Amniotic epithelial cell (primary cell): ENCODE results near the gene BATF3.
"Not testable (repeated sequence)": the region's sequence is repeated elsewhere in the genome, so short reads cannot be mapped to it uniquely, and the experiment has no call there.

Experiments
- DNase-seq: peaks from one replicate; pipeline ENCODE4 v3.0.0-alpha.2; 2010; ENCODE audit warnings: low read depth

BATF3 gene, protein sequence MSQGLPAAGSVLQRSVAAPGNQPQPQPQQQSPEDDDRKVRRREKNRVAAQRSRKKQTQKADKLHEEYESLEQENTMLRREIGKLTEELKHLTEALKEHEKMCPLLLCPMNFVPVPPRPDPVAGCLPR

DNA sequence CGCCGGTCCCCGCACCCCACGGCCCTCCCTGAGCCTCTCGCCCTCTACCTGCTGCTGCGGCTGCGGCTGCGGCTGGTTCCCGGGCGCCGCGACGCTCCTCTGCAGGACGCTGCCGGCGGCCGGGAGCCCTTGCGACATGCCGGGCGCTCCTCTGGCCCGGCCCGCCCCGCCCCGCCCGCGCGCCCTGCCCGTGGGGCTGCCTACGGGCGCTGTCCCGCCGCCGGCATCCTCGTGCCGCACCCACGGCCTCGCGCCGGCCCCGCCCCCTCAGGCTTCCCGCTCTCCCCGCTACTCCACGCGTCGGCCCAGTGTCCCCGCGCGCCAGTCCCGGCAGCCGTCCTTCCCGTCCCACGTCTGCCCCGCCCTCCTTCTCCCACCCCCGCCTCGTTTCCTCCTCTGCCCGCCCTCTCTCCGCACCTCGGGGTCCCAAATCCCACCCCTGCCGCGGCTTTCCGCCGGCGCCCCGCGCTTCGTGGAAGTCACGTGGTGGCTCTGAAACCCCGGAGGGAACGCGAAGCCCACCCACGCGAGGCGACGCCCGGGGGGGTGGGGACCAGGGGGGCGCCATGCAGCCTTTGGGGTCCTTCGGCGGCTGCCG, at the start of gene BATF3:
BATF3 (minus strand) TSS at position 216 of the 598 bp plus-strand sequence; CDS start at position 138, 78 bp downstream.
- no peak for DNase-seq

DNA sequence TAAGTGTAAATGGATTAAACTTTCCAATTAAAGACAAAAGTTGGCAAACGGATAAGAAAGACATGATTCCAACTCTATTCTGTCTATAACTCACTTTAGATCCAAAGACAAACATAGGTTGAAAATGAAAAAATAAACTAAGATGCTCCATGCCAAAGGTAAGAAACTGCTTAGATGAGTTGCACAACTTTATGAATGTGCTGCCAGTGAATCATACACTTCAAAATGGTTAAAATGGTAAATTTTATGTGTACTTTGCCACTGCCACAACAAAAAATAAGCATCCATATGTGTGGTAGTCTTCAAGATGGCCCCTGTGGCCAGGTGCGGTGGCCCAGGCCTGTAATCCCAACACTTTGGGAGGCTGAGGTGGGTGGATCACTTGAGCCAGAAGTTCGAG, 46.9 kb upstream of the BATF3 start:
- DNase-seq, result peak; percentile 31

DNA sequence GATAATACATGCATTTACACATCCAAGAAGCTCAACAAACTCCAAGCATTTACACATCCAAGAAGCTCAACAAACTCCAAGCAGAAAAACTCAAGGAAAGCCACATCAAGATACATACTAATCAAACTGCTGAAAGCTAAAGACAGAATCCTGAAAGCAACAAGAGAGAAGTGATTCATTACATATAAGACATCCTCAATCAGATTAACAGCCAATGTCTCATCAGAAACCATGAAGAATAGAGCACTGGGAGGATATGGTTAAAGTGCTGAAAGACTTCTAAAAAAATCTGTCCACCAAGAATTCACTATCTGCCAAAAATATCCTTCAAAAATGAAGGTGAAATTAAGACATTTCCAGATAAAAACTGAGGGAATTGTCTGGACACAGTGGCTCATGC, 45.7 kb upstream of the BATF3 start:
- DNase-seq, result no peak

DNA sequence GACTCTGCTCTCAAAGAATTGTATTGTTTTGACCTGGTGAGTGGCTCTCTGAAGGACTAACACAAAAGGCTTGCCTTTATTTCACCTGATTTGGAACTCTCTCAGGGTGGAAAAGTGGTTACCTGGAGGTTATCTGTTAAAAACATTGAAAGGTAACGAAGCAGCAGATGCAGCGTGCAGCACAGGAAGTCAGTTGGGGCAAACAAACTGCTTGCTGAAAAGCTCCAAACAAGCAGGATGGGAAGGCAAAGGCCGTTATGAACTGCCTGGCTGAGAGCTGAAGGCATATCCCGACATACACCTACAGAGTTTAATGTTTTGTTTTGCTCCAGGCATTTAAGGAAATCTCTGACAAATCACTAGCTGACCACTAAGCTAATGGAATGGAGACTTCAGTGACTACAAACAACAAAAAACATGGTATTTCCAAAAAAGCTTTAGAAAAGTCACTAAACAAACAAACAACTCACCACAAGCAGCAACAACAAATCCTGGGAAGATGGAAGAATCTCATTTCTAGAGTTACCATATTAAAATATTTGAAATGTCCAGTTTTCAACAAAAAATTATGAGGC, 44.3 kb upstream of the BATF3 start:
- DNase-seq, result no peak

DNA sequence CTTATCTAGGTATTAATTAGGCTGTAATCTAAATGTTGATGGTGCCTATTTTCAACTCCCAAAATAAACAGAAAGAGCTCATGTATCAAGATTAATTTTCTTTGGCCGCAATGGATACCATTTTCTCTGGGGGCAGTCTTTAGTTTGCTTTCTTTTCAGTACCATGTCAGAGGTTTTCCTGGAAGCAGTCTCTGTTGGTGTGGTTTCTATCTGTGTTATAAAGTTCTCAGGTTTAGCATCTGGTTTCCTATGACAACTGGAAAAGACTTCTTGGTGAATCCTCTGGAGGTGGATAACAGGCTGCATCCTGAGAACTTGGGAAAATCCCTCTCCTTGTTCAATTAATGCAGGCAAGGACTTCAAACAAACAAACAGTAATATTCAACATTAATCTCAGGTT, 38.7 kb upstream of the BATF3 start:
- no peak for DNase-seq

DNA sequence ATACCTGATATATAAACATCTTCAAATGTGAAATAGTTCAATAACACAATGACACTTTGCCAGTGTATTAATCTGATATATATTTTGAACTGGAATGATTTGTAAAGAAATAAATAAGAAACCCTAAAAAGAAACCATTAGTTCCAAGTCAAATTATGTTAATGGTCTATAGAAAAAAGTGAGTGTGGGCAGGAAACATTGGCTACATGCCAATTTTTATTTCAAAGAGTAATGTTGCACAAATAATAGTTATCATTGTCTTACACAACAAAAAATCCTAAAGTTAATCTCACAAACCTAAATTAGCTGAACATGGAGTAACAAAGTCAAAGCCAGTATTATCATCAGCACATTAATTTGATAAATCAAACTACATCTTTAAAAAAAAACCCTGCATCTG, 37.9 kb upstream of the BATF3 start:
- DNase-seq, result no peak

DNA sequence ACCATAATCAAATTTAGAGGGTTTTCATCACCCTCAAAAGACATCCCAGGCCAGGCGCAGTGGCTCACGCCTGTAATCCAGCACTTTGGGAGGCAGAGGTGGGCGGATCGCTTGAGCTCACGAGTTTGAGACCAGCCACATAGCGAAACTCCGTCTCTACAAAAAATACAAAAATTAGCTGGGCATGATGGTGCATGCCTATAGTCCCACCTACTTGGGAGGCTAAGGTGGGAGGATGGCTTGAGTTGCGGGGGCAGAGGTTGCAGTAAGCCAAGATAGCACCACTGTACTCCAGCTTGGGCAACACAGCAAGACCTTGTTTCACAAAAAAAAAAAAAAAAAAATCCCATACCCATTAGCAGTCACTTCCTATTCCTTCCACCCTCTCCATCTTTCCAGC, 33.5 kb upstream of the BATF3 start:
- DNase-seq, result no peak

DNA sequence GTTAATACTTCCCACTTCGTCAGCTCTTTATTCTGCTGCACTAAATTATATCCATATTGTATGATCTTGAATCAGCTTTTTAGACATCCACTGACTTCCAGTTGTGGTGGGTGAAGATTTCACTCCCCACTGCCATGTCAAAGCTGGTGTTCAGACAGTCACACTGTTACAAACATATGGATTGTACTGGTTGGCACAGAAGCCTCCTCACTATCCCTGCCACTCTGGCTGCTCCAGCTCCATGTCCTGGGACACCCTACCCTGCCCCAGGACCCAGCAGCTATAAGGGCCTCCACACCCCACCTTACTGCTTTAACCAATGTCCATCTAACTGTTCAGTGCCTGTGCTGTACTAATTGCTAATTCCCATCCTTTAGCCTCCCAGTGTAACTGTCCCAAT, 32.0 kb upstream of the BATF3 start:
- no peak for DNase-seq

DNA sequence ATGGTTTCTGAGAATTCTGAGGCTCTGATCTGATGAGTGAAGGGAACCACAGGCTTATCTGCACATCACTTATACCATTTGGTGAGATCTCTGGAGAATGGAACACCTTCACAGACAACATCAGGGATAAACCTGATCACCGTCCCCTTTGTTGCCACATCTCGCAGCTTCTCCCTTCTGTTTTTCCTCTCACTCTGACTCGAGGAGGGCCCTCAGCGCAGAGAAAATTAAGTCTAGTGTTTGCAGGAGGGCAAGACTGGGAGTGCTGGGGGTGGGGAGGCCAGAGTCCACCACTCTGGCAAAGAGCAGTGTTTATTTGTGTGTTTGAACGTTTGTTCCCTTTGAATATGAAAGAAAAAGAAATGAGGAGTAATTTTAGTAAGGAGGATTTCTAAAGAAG, 29.0 kb upstream of the BATF3 start:
- DNase-seq, result no peak

DNA sequence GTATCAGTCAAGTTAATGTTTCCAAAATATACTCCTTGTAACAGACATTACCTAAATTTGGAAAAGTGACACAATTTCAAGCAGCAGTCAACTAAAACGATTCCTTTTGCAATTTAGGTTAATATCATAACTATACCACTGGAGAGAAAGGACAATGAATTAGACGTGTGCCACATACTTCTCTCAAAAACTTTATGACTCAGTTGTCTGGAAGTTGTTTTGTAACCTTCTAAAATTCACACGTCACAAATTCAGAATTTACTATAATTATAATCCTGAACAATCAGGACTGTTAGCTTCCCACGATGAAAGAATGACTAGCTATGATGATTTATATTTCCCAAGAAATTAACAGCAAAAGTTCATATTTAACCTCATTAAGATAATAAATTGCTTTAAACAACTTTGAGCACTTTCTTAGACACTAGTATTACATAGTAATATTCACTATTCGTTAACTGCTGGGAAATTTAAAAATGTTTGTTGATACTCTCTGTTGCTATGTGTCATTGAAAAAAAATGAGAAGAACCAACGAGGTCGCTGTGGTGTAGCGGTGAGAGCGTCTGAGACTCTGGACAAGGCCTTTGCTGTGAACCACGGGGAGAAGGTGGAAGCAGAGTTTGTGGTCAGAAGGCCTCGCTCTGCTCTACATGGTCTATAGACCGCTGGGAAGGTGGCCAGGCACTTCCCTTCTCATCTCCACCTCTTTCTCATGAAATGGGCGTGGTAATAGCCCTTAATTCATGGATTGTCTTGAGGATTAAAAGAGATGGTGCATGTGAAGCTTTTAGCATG, 27.9 kb upstream of the BATF3 start:
- DNase-seq, result peak; percentile 83

DNA sequence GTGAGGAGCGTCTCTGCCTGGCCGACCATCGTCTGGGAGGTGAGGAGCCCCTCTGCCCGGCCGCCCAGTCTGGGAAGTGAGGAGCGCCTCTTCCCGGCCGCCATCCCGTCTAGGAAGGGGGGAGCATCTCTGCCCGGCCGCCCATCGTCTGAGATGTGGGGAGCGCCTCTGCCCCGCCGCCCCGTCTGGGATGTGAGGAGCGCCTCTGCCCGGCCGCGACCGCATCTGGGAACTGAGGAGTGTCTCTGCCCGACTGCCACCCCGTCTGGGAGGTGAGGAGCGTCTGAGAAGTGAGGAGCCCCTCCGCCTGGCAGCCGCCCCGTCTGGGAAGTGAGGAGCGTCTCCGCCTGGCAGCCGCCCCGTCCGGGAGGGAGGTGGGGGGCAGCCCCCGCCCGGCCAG, 25.0 kb upstream of the BATF3 start:
- DNase-seq, result not testable (repeated sequence)

DNA sequence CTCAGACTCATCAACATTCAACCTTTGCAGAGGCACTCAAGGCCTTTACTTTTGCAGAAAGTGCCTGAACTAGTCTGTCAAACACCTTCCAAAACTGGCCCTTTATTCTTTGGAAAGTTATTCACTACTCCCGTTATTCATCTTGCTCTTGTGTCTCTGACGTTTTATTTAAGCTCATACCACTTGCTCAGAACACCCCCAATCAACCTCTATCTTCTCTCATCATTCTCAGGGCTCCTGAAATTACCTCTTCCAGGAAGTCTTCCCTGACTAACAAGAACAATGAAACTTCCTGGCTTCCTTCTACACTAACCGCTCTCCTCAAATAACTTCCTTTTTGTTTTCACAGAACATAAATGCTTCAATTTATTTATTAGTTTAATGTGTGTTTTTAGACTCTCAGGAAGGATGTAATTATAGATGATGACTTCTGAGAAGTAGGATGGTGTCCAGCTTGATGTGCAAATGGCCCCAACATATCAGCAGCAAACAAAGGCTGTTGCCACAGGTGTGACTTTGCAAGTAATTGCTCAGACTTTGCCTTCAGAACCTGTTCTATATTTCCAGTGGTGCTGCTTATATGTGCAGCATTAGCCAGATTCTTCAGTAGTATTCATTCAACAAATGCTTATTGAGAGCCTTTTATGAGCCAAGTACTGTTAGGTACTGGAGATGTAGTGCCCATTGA, 22.8 kb upstream of the BATF3 start:
- DNase-seq, result no peak

DNA sequence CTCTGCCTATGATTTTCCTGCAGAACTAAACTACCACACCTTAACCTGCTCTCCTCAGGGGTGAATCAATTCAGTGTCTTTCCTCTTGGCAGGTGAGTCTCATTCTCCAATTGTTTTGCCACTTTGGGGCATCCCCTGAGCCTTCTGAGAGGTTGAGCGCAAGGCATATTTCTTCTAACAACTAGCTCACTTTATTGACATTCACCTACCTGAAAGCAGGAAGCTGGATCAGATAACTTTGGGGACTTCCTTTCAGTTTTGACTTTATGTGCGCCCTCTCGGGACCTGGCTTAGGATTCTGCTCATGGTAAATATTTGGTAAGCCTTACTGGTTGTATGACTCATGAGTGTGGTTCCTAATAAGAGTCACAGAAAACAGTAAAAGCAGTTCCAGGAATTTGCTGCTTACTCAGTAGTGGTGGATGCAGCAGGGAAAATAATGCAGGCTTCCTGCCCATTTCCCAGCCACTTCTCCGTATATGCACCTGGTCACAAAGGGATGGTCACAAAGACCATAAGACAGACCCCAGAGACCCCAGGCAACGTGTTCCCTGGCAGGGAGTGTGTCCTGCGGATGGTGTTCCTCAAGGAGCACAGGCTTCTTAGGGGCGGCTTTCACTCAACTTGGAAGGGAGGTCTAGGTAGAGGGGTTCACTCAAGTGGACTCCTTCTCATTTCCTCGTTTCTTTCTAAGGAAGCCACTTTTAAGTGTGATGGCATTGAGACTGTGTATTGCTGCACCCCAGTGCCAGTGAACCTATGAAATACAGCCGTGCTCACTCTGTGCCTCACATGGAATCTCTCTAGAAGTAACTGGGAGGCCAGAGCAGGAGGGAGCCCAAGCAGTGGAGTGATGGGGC, 22.0 kb upstream of the BATF3 start:
- DNase-seq, result peak; percentile 59

DNA sequence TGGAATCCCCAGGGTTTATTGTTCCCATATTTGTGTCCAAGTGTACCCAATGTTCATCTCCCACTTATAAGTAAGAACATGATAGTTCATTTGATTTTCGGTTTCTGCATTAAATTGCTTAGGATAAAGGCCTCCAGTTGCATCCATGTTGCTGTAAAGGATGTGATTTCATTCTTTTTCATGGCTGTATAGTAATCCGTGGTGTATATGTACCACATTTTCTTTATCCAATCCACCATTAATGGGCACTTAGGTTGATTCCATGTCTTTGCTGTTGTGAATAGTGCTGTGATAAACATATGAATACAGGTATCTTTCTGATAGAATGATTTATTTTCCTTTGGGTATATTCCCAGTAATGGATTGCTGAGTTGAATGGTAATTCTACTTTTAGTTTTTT, 20.0 kb upstream of the BATF3 start:
- no peak for DNase-seq

DNA sequence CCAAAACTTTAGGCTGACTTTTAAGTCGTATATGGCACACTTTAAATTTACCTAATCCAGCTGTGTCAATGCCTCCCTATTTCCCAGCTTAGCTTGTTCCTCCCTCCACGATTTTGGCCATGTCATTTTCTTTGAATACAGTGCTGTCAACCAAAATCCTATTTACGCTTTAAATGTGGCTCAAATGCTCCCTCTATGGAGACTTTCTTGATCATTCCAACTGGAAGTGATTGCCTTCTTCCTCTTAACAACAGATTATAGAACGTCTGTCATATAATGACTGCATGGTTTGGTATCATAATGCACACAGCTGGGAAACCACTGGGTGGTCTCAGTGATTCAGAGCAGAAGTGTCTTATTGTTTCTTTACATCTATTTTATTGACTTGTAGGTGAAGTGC, 18.9 kb upstream of the BATF3 start:
- DNase-seq, result no peak

DNA sequence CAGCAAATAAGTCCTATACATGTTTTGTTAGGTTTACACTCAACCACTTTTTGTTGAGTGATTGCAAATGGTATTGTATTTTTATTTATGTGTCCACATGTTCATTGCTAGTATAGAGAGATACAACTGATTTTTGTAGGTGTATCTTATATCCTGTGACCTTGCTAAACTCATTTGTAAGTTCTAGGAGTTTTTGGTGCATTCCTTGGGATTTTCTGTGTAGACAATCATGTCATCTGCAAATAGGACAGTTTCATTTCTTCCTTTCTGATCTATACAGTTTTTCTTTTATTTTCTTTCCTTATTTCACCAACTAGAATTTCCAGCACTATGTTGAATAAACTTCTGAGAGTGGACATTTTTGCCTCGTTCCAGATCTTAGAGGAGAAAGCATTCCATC, 16.5 kb upstream of the BATF3 start:
- DNase-seq, result no peak

DNA sequence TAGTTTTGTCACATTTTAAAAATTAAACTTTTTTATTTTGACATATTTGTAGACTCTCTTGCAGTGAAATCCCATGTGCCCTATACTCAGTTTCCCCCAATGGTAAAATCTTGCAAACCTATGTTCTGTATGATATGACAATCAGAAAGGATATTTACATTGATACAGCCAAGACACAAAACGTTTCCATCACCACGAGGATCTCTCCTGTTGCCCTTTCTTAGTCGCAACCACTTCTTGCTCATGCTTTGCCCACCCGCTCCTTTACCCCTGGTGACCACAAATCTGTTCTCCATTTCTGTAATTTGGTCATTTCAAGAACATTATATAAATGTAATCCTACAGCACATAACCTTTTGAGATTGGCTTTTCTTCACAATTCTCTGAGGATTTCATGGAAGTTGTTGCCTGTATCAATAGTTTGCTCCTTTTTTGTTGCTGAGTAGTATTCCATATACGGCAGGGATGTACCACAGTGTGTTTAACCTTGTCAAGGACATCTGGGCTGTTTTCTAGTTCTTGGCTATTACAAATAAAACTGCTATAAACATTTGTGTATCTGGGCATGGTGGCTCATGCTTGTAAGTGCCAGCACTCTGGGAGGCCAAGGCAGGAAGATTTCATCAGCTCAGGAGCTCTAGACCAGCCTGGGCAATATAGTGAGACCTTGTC, 14.0 kb upstream of the BATF3 start:
- DNase-seq, result no peak

DNA sequence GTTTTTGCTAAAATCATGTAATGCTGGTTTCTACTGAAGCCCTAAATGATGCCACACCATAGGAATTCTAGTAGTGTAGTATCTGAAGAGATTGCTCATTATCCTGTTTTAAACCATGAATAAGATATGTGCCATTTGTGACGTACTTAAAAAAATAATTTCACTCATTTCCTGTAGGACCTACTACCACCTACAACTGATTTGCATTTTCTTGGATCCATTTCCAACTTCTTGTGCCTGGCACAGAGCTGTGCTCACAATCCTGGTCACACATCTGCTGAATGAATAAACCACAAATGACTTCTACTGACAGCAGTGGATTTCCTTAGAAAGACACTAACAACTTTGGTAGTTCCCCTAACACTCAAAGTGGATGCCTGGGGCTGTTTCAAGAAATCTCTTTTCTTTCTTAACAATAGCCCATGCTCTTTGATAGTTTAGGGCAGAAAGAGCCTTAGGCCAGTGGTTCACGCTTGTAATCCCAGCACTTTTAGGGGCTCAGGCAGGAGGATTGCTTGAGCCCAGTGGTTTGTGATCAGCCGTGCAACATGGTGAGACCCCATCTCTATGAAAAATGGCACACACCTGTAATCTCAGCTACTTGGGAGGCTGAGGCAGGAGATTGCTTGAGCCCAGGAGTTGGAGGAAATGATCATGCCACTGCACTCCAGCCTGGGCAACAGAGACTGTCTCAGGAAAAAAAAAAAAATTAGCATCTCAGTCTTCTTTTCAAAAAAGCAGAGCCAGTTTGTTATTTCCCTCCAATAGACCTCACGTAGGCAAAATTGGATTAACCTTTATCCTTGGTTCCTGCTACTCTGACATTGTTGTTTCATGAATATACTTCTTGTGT, 13.0 kb upstream of the BATF3 start:
- peak; percentile 69 for DNase-seq

DNA sequence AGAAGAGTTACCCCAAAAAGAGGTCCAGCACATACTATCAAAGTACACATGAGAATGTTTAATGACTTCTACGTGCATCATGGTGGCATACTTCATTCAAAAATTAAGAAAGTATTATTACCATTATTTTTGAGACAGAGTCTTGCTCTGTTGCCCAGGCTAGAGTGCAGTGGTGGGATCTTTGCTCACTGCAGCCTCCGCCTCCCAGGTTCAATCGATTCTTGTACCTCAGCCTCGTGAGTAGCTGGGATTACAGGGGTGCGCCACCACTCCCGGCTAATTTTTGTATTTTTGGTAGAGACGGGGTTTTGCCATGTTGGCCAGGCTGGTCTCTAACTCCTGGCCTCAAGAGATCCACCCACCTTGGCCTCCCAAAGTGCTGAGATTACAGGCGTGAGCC, 12.3 kb upstream of the BATF3 start:
- DNase-seq, result not testable (repeated sequence)

DNA sequence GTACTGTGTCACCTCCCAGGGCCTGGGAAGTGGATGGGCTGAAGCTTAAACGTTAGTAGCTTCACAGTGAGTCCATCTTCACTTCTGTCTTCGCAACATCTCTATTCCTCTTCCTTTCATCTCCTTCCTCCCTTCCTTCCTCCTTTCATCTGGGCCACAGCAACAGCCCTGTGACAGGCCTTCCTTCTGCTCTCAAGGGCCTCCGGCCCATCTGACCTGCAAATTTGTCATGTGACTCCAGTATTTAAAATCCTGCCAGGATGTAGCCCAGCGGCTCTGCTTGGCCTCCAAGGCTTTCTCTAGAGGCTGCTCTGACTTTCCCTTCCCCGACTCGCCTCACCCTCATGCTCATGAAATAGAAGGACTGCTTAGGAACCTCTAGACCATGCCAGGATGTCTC, 10.9 kb upstream of the BATF3 start:
- DNase-seq, result no peak
